Measurements from ENCODE around the gene TTLL1.
A peak's percentile ranks its signal among the peaks of the same experiment; 100 is the strongest.

The TTLL1 gene

DNA sequence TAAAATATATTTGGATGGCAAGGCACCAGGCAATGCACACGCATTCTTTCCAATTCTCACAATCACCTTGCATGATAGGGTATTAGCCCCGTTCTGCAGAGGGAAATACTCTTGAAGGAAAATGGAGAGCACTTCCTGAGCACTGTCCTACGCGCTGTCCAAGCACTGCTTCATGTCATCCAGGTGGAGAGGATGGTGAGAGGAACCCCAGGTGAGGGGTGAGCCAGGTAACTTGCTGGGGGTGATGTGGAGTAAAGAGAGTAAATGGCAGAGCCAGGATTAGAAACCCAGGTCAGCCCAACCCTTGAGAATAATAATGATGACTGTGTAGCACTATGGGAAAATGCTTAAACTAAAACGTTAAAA lies 73.5 kb downstream of the TTLL1 start:
- TF ChIP-seq Cebpa-rat (IDR thresholded peaks at IDR 0.05): no peak
- no peaks in the 10 kb centered on the region for H3K27me3 ChIP-seq
- peak overlapping the region; percentile 89 for H3K4me3 ChIP-seq
- H3K4me2 ChIP-seq: peak overlapping the region; percentile 93
- peaks cover 63% of the 10 kb centered on the region for H3K4me1 ChIP-seq
- H4K20me1 ChIP-seq: peaks cover 38% of the 10 kb centered on the region
- no peak overlapping the region; the same call in 1 of the 2 replicates for H3K27ac ChIP-seq
- H3K9ac ChIP-seq: peak overlapping the region; percentile 77
- no peaks in the 10 kb centered on the region for H3K9me3 ChIP-seq
- no peaks in the 10 kb centered on the region for H3K36me3 ChIP-seq

DNA sequence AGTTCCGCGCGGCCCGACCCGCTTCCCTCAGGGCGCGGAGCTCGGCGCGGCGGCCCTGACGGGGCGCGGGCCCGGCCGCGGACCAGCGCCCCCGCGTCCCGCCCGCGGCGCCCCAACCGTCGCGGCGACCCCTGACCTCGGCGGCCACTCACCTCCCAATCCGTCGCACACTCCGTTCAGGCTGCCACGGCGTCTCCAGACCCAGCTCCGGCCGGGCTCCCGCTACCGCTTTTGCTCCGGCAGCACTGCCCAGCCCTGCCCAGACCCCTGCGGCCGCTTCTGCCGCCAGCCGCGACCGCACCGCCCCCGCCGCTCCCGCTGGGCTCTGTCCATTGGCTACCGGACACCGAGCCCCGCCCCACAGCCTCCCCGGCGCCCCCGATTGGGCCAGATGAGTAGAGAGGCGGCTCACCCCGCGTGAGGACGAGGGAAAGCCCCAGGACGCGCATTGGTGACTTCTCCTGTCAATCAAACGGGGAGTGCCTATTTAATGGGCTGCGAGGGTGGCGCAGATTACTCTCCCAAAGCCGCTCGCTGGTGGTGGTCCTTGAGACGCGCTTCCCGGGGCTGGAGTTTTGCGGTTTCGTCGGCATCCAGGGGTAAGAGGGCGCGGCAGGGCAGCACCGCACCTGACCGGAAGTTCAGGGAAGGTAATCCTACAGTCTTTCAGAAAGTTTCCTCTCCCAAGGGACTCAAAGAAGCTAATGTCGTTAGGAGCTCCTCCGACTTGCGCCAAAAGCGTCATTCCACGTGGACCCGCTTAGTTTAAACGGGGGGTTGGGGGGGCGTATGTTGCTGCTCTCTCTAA lies 74.1 kb downstream of the TTLL1 start, which contains the start of gene PACSIN2:
Gene PACSIN2, minus strand, starts transcription at position 281 of the 808 bp plus-strand sequence. CDS start 103,069 bp downstream, outside the sequence.
- peak within 1 kb of the TSS; percentile 84 for H3K9ac ChIP-seq
- no peaks in the 10 kb centered on the region for H3K36me3 ChIP-seq
- peak within 1 kb of the TSS; percentile 89 for H3K4me3 ChIP-seq
- no peaks in the 10 kb centered on the region for H3K27me3 ChIP-seq
- H3K9me3 ChIP-seq: no peaks in the 10 kb centered on the region
- H3K4me1 ChIP-seq: peaks cover 63% of the 10 kb centered on the region
- peaks cover 44% of the 10 kb centered on the region for H4K20me1 ChIP-seq
- peak within 1 kb of the TSS; percentile 93 for H3K4me2 ChIP-seq
- no peak for TF ChIP-seq Cebpa-rat (IDR thresholded peaks at IDR 0.05)
- peak within 1 kb of the TSS; percentile 81 for H3K27ac ChIP-seq

GRCh38 chr22:43014316-43014868 lies 74.8 kb downstream of the TTLL1 start:
- Histone ChIP-seq H3K4me1 (peaks cover 60% of the 10 kb centered on the region), H3K4me2 (peak overlapping the region; percentile 82), H3K9ac (peak overlapping the region; percentile 84), H3K4me3 (peak overlapping the region; percentile 89), H3K27ac (peak overlapping the region; percentile 81), H3K36me3 (no peaks in the 10 kb centered on the region), H3K27me3 (no peaks in the 10 kb centered on the region), H3K9me3 (no peaks in the 10 kb centered on the region), H4K20me1 (peaks cover 51% of the 10 kb centered on the region)
- no peak for TF ChIP-seq Cebpa-rat (IDR thresholded peaks at IDR 0.05)

- TF ChIP-seq Cebpa-rat (IDR thresholded peaks at IDR 0.05): no peak
- Histone ChIP-seq H3K27ac (peak overlapping the region; percentile 81), H4K20me1 (peaks cover 59% of the 10 kb centered on the region), H3K4me2 (peak overlapping the region; percentile 82), H3K36me3 (no peaks in the 10 kb centered on the region), H3K9ac (peak overlapping the region; percentile 84), H3K9me3 (no peaks in the 10 kb centered on the region), H3K4me3 (peak overlapping the region; percentile 89), H3K27me3 (no peaks in the 10 kb centered on the region), H3K4me1 (peaks cover 53% of the 10 kb centered on the region)
Observed at GRCh38 chr22:43013355-43014315, 75.6 kb downstream of the TTLL1 start.

- Histone ChIP-seq H3K4me1 (peaks cover 49% of the 10 kb centered on the region), H3K4me2 (peak overlapping the region; percentile 82), H3K9me3 (no peaks in the 10 kb centered on the region), H3K36me3 (no peaks in the 10 kb centered on the region), H3K4me3 (no peak overlapping the region), H3K27me3 (no peaks in the 10 kb centered on the region), H3K9ac (no peak overlapping the region), H4K20me1 (peaks cover 71% of the 10 kb centered on the region), H3K27ac (no peak overlapping the region)
- TF ChIP-seq Cebpa-rat (IDR thresholded peaks at IDR 0.05): no peak
Observed at GRCh38 chr22:43012390-43012789, 76.8 kb downstream of the TTLL1 start.

GRCh38 chr22:43011079-43011478 lies 78.1 kb downstream of the TTLL1 start:
- Histone ChIP-seq H3K9ac (no peak overlapping the region), H3K27ac (no peak overlapping the region), H3K4me2 (0 out of 2 replicates have a peak overlapping the region, but pooled peaks have one; percentile 5), H4K20me1 (peaks cover 84% of the 10 kb centered on the region), H3K9me3 (no peaks in the 10 kb centered on the region), H3K4me3 (no peak overlapping the region), H3K4me1 (peaks cover 61% of the 10 kb centered on the region), H3K27me3 (no peaks in the 10 kb centered on the region), H3K36me3 (no peaks in the 10 kb centered on the region)
- no peak for TF ChIP-seq Cebpa-rat (IDR thresholded peaks at IDR 0.05)

- Histone ChIP-seq H3K27me3 (no peaks in the 10 kb centered on the region), H4K20me1 (peaks cover 100% of the 10 kb centered on the region), H3K4me2 (no peak overlapping the region), H3K9ac (no peak overlapping the region), H3K36me3 (no peaks in the 10 kb centered on the region), H3K4me3 (no peak overlapping the region), H3K9me3 (no peaks in the 10 kb centered on the region), H3K27ac (no peak overlapping the region), H3K4me1 (peaks cover 69% of the 10 kb centered on the region)
- TF ChIP-seq Cebpa-rat (IDR thresholded peaks at IDR 0.05): no peak
Observed at GRCh38 chr22:43009444-43009843, 79.7 kb downstream of the TTLL1 start.

DNA sequence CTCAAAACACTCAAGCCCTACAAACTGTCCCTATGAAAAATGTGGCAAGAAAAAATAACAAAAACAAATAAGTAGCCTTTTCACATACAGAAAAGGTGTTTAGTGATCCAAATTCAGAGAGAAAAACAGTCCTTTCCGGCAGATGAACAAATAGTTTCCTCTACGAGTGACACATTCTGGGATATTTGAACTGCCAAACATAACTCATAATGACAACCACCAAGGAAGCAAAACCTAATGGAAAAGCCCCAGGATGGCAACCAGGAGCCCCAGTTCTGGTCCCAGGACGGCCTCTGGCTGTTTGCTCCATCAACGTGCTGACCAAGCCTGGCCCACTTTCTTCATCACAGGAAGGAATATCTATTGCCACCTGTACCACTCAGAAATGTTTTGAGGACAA lies 80.3 kb downstream of the TTLL1 start:
- no peak overlapping the region for H3K4me2 ChIP-seq
- H4K20me1 ChIP-seq: peaks cover 100% of the 10 kb centered on the region
- no peak for TF ChIP-seq Cebpa-rat (IDR thresholded peaks at IDR 0.05)
- H3K4me1 ChIP-seq: peaks cover 74% of the 10 kb centered on the region
- H3K9ac ChIP-seq: no peak overlapping the region
- H3K4me3 ChIP-seq: no peak overlapping the region
- H3K27ac ChIP-seq: no peak overlapping the region
- no peaks in the 10 kb centered on the region for H3K27me3 ChIP-seq
- no peaks in the 10 kb centered on the region for H3K36me3 ChIP-seq
- H3K9me3 ChIP-seq: no peaks in the 10 kb centered on the region

DNA sequence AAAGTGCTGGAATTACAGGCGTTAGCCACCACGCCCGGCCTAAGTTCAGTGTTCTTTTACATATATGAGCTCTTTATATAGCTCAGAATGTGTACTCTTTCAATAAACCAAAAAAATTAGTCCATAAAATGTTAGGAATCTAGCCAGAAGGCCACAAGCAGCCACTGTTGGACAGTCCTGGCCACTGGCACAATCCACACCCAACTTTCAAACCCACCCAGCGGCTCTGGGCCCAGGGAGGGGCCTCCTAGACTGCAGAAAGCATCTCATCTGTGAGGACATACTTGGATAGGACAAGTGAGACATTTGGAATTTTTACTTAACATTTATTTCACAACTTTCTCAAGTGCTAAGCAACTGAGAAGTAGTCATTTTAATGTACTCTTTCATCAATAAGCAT lies 80.7 kb downstream of the TTLL1 start:
- Histone ChIP-seq H3K4me3 (no peak overlapping the region), H3K9me3 (no peaks in the 10 kb centered on the region), H3K4me2 (no peak overlapping the region), H3K4me1 (peaks cover 74% of the 10 kb centered on the region), H3K9ac (no peak overlapping the region), H4K20me1 (peaks cover 100% of the 10 kb centered on the region), H3K27me3 (no peaks in the 10 kb centered on the region), H3K36me3 (0 out of 2 replicates have a peak, but pooled peaks cover 3% of the 10 kb centered on the region), H3K27ac (no peak overlapping the region)
- TF ChIP-seq Cebpa-rat (IDR thresholded peaks at IDR 0.05): no peak
